B cell (primary cell): ENCODE results near the gene TCF3. TPM values are rescaled to one million over a fixed set of nuclear protein-coding genes. Genes with fewer than 3 reads are reported as not detected.

ENCODE experiments used
- ATAC-seq: fragments of 200-7000 bp; cut with Tn5 transposase; one replicate; pipeline ENCODE4 v1.10.0; 2021; ENCODE audit warnings: low read depth, mild to moderate bottlenecking, moderate number of reproducible peaks, moderate library complexity
- CTCF ChIA-PET: fragments of 350-600 bp; sonication (Branson Sonifier 250); formaldehyde crosslinking; loops from one replicate; lab custom pipeline; 2021; ENCODE audit warnings: antibody characterized with exemption, inconsistent platforms; lab: Charles Lee
- POLR2A ChIA-PET: fragments of 350-600 bp; sonication (Branson Sonifier 250); formaldehyde crosslinking; loops from one replicate; lab custom pipeline; 2021; ENCODE audit warnings: antibody characterized with exemption; lab: Charles Lee
- DNase-seq: peaks from one replicate; pipeline ENCODE4 v3.0.0; 2013
- H2AFZ ChIP-seq: 2 replicates; pipeline ENCODE4 v1.6.1; 2012; ENCODE audit warnings: mild to moderate bottlenecking, low read depth, low read length; ENCODE audit not compliant: insufficient read depth, poor library complexity, severe bottlenecking
- H3K27ac ChIP-seq, 2 donors: 1 replicate in 1 of 2; 2 replicates in 1 of 2; pipeline ENCODE4 v1.5.1; 2012 to 2013; ENCODE audit warnings: low read length in 2 of 2, mild to moderate bottlenecking in 2 of 2, moderate library complexity in 1 of 2
- H3K27me3 ChIP-seq, 4 experiments: fragments of 200-600 bp in 1 of 4; sonication (generic) in 1 of 4; replicated peaks in 1 of 4; 1 replicate in 2 of 4; 2 replicates in 2 of 4; pipeline versions ENCODE4 v1.6.1 to v1.7.0; 2013 to 2016; ENCODE audit warnings: low read length in 3 of 4, mild to moderate bottlenecking in 2 of 4, mixed read lengths in 1 of 4, moderate library complexity in 1 of 4; ENCODE audit not compliant: insufficient read depth in 4 of 4, control insufficient read depth in 3 of 4; ENCODE audit errors: control extremely low read depth in 1 of 4
- H3K36me3 ChIP-seq, 2 experiments: replicated peaks in 1 of 2; 1 replicate in 1 of 2; 2 replicates in 1 of 2; pipeline versions ENCODE4 v1.6.1 to v1.7.1; 2013; ENCODE audit warnings: low read length in 1 of 2; ENCODE audit not compliant: insufficient read depth in 2 of 2, control insufficient read depth in 1 of 2; ENCODE audit errors: control extremely low read depth in 1 of 2, extremely low read depth in 1 of 2
- H3K4me1 ChIP-seq, 2 donors: fragments of 200-600 bp in 1 of 2; sonication (generic) in 1 of 2; 1 replicate in 1 of 2; 2 replicates in 1 of 2; pipeline versions ENCODE4 v1.5.1 to v1.6.1; 2013 to 2017; ENCODE audit warnings: low read length in 2 of 2; ENCODE audit not compliant: control insufficient read depth in 2 of 2, insufficient read depth in 2 of 2
- H3K4me2 ChIP-seq: replicated peaks from 2 replicates; pipeline ENCODE3; 2012; ENCODE audit warnings: mild to moderate bottlenecking, low read depth, low read length; ENCODE audit not compliant: poor library complexity, severe bottlenecking
- H3K4me3 ChIP-seq, 5 experiments: fragments of 200-600 bp in 1 of 5; sonication (generic) in 1 of 5; 1 replicate in 3 of 5; 2 replicates in 2 of 5; pipeline versions ENCODE4 v1.5.1 to v1.7.0; 2011 to 2016; ENCODE audit warnings: low read length in 4 of 5, mild to moderate bottlenecking in 4 of 5, low read depth in 2 of 5, control low read depth in 1 of 5, moderate library complexity in 1 of 5; ENCODE audit not compliant: insufficient read depth in 1 of 5; ENCODE audit errors: control extremely low read depth in 1 of 5, extremely low read depth in 1 of 5
- H3K79me2 ChIP-seq: fragments of 200-600 bp; sonication (generic); one replicate; pipeline ENCODE4 v1.6.0; 2016; ENCODE audit warnings: low read length; ENCODE audit not compliant: control insufficient read depth, insufficient read depth
- H3K9ac ChIP-seq: fragments of 200-600 bp; sonication (generic); 2 replicates; pipeline ENCODE4 v1.6.1; 2017; ENCODE audit warnings: mild to moderate bottlenecking, low read length, moderate library complexity
- H3K9me3 ChIP-seq, 3 donors: one replicate each; pipeline versions ENCODE4 v1.6.1 to v1.7.1; 2013; ENCODE audit warnings: low read length in 2 of 3; ENCODE audit not compliant: control insufficient read depth in 2 of 3, insufficient read depth in 1 of 3; ENCODE audit errors: control extremely low read depth in 1 of 3
- H4K20me1 ChIP-seq: 2 replicates; pipeline ENCODE4 v1.6.0; 2012; ENCODE audit warnings: mild to moderate bottlenecking, low read length; ENCODE audit not compliant: insufficient read depth, control insufficient read depth, poor library complexity, severe bottlenecking
- H3K27ac Mint-ChIP-seq: one replicate; pipeline ENCODE4 v1.8.0; 2021; ENCODE audit warnings: mixed read lengths
- H3K27me3 Mint-ChIP-seq: one replicate; pipeline ENCODE4 v1.8.0; 2021; ENCODE audit warnings: mixed read lengths
- H3K4me1 Mint-ChIP-seq: one replicate; pipeline ENCODE4 v1.8.0; 2021; ENCODE audit warnings: mixed read lengths
- H3K4me3 Mint-ChIP-seq: one replicate; pipeline ENCODE4 v1.8.0; 2021; ENCODE audit warnings: mixed read lengths
- H3K9me3 Mint-ChIP-seq: one replicate; pipeline ENCODE4 v1.8.0; 2022; ENCODE audit warnings: mixed read lengths; ENCODE audit not compliant: insufficient read depth
- EZH2 ChIP-seq: IDR thresholded peaks from 2 replicates; pipeline ENCODE4 v1.6.1; 2012; ENCODE audit warnings: borderline replicate concordance, low read depth, mild to moderate bottlenecking, moderate library complexity, low read length; ENCODE audit not compliant: insufficient read depth, poor library complexity, severe bottlenecking
- WGBS: methylation state at CpG from one replicate; pipeline ENCODE4 v1.1.5; 2013; ENCODE audit warnings: missing lambda C conversion rate; ENCODE audit not compliant: insufficient coverage; 5-methylcytosine and 5-hydroxymethylcytosine counted together
- intact Hi-C: fragments of 100-400 bp; cut with micrococcal nuclease; formaldehyde crosslinking; loops from one replicate; pipeline ENCODE4 v1.10.0; 2022
- polyA plus RNA-seq: library from polyadenylated mRNA; depleted of rRNA; stranded (reverse); fragments of >200 nt; gene quantifications from 2 replicates; pipeline ENCODE4 v1.2.3, GENCODE V29; 2012
- total RNA-seq, 2 donors: library from RNA; stranded (reverse); fragments of 120-200 nt in 1 of 2; gene quantifications; 1 replicate in 1 of 2; 2 replicates in 1 of 2; pipeline versions ENCODE4 v1.2.3 to v1.2.4, GENCODE V29; 2013 to 2022
- TF ChIP-seq, protein P1 (sequence below): fragments of 200-600 bp; IDR thresholded peaks from one replicate; pipeline ENCODE4 v1.8.0; 2022; ENCODE audit warnings: antibody characterized with exemption, mild to moderate bottlenecking

The TCF3 gene
- total and polyA plus RNA-seq, 2 donors (not counting 1 experiment from before 2014, with no cell fraction given): 278 to 588 TPM

DNA sequence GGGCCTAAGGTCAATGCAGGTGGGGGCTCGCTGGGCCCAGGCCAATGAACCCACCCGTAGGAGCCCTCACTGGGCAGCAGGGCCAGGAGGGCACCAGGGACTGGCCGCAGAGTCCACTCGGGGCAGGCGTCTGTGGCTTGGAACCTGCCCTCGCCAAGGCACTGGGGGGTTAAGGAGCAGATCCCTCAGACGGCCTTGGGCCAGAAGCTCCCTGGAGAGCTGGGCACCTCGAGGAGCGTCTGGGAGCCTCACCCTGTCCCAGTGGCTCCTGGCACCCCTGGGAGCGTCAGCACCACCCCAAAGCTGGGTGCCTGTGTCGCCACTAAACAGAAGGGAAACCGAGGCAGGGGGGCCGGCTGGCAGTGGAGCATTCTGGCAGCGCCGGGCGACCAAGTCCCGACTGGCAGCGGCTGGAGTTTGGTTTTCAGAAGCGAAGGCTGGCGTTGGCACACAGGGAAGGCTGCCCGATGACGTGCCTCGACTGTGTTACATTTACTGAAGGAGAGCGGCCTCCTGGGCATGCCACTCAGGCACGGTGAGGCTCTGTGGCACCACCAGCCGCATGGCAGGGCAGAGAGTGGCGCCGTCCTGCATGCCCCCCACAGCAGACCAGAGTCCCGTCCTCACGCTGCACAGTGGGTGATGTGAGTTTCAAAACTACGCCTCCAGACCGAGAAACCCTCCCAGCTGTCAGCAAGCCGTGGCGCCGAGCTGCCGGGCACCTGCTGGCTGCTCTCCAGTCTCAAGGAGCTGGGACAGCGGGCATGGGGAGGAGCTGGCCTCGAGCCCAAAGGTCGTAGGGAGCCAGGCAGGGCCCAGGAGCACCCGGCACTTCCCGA, 75.1 kb downstream of the TCF3 start:
- no peak overlapping the region for H3K27ac ChIP-seq
- TF ChIP-seq EZH2: no peak
- TF ChIP-seq, protein P1, sequence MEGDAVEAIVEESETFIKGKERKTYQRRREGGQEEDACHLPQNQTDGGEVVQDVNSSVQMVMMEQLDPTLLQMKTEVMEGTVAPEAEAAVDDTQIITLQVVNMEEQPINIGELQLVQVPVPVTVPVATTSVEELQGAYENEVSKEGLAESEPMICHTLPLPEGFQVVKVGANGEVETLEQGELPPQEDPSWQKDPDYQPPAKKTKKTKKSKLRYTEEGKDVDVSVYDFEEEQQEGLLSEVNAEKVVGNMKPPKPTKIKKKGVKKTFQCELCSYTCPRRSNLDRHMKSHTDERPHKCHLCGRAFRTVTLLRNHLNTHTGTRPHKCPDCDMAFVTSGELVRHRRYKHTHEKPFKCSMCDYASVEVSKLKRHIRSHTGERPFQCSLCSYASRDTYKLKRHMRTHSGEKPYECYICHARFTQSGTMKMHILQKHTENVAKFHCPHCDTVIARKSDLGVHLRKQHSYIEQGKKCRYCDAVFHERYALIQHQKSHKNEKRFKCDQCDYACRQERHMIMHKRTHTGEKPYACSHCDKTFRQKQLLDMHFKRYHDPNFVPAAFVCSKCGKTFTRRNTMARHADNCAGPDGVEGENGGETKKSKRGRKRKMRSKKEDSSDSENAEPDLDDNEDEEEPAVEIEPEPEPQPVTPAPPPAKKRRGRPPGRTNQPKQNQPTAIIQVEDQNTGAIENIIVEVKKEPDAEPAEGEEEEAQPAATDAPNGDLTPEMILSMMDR: no peak
- Mint-ChIP-seq H3K27me3 (no peaks in the 10 kb centered on the region), H3K4me3 (no peak overlapping the region), H3K4me1 (no peaks in the 10 kb centered on the region), H3K27ac (no peak overlapping the region), H3K9me3 (no peaks in the 10 kb centered on the region)
- H3K36me3 ChIP-seq: peaks cover 0 to 45% of the 10 kb centered on the region in 2 experiments
- H2AFZ ChIP-seq: no peak overlapping the region
- no peak overlapping the region for H3K4me3 ChIP-seq
- no peak for ATAC-seq
- DNase-seq: no peak
- H3K4me2 ChIP-seq: no peak overlapping the region
- H3K27me3 ChIP-seq: no peaks in the 10 kb centered on the region
- H3K9ac ChIP-seq: no peak overlapping the region
- peaks cover 19% of the 10 kb centered on the region for H3K79me2 ChIP-seq
- POLR2A ChIA-PET: interaction anchor here (0.6 kb wide), 2 partner anchors 139 to 169 kb away, joined by 3 to 4 read pairs; no protein-coding TSS in a partner anchor
- H4K20me1 ChIP-seq: peaks cover 15% of the 10 kb centered on the region
- intact Hi-C loops: no loop called here
- no peaks in the 10 kb centered on the region for H3K9me3 ChIP-seq
- WGBS: 91% methylated on average over 41 of the region's 41 CpGs
- CTCF ChIA-PET: no interaction called here
- H3K4me1 ChIP-seq: no peaks in the 10 kb centered on the region
